H1 (cell line): Measurements from ENCODE around the gene GDF2. TPM values are rescaled to one million over a fixed set of nuclear protein-coding genes. Genes with fewer than 3 reads are reported as not detected.

ENCODE experiments used
- JUND ChIP-seq: IDR thresholded peaks from 2 replicates; pipeline ENCODE4 v1.6.1; 2011; ENCODE audit warnings: mild to moderate bottlenecking, improper control_type of control experiment, low read length
- SP1 ChIP-seq: IDR thresholded peaks from 2 replicates; pipeline ENCODE4 v1.6.1; 2011; ENCODE audit warnings: low read depth, low read length
- YY1 ChIP-seq: IDR thresholded peaks from 2 replicates; pipeline ENCODE4 v1.6.1; 2011; ENCODE audit warnings: low read depth, mild to moderate bottlenecking, low read length
- polyA plus RNA-seq, 7 experiments: library from polyadenylated mRNA; depleted of rRNA in 3 of 7; stranded (reverse) in 5 of 7; unstranded in 2 of 7; fragments of >200 nt in 5 of 7; fragments of 200-250 nt in 2 of 7; gene quantifications; 1 replicate in 5 of 7; 2 replicates in 1 of 7; 4 replicates in 1 of 7; pipeline versions ENCODE4 v1.2.1 to v1.2.3, GENCODE V29; 2011 to 2013; ENCODE audit warnings: missing spikeins in 2 of 7, mixed read lengths in 2 of 7
- total RNA-seq: library from RNA; stranded (reverse); fragmentation: NEBNext Ultra II Directional; extraction: Animal tissue kit (Norgen Biotek cat#: 25700); gene quantifications from 2 replicates; pipeline ENCODE4 v1.2.1, GENCODE V29; 2021

Gene GDF2
- total and polyA plus RNA-seq, 2 of the 8 experiments (the other 6 are each of a cell fraction or from before 2014, with no cell fraction given): not detected

GRCh38 chr10:47331491-47331890, 9.2 kb downstream of the GDF2 start (continued):
- no peak for TF ChIP-seq JUND
- no peak for TF ChIP-seq SP1
- TF ChIP-seq YY1: no peak
